DOHH2 (cell line): ENCODE measurements around the gene SPNS2.

Experiments
- H3F3A ChIP-seq: fragments of 200-600 bp; sonication (generic), shearing (Covaris generic); 2 replicates; pipeline ENCODE4 v1.6.0; 2016; ENCODE audit warnings: antibody characterized with exemption, mild to moderate bottlenecking; ENCODE audit not compliant: control insufficient read depth, insufficient read depth
- H3K27ac ChIP-seq: fragments of 200-600 bp; sonication (generic); 2 replicates; pipeline ENCODE4 v1.5.1; 2014; ENCODE audit warnings: low read depth, mild to moderate bottlenecking, low read length, moderate library complexity
- H3K27me3 ChIP-seq: fragments of 200-600 bp; sonication (generic); 2 replicates; pipeline ENCODE4 v1.6.1; 2014; ENCODE audit warnings: mild to moderate bottlenecking, low read length, mixed read lengths; ENCODE audit not compliant: control insufficient read depth
- H3K36me3 ChIP-seq: fragments of 200-600 bp; sonication (generic); 2 replicates; pipeline ENCODE4 v1.6.1; 2014; ENCODE audit warnings: mild to moderate bottlenecking, low read length, moderate library complexity, mixed read lengths; ENCODE audit not compliant: control insufficient read depth
- H3K4me1 ChIP-seq: fragments of 200-600 bp; sonication (generic); 2 replicates; pipeline ENCODE4 v1.6.1; 2014; ENCODE audit warnings: mild to moderate bottlenecking, low read length, mixed read lengths; ENCODE audit not compliant: control insufficient read depth
- H3K4me2 ChIP-seq: fragments of 200-600 bp; sonication (generic); 2 replicates; pipeline ENCODE4 v1.6.0; 2014; ENCODE audit warnings: mild to moderate bottlenecking, low read length, moderate library complexity
- H3K4me3 ChIP-seq: fragments of 200-600 bp; sonication (generic); 2 replicates; pipeline ENCODE4 v1.5.1; 2014; ENCODE audit warnings: mild to moderate bottlenecking, low read length, mixed read lengths
- H3K79me2 ChIP-seq: fragments of 200-600 bp; sonication (generic); 2 replicates; pipeline ENCODE4 v1.6.1; 2014; ENCODE audit warnings: mild to moderate bottlenecking, low read length, mixed read lengths; ENCODE audit not compliant: control insufficient read depth
- H3K9me2 ChIP-seq: fragments of 200-600 bp; sonication (generic); replicated peaks from 2 replicates; pipeline ENCODE4 v1.6.1; 2014; ENCODE audit warnings: mild to moderate bottlenecking, low read length, mixed read lengths; ENCODE audit not compliant: control insufficient read depth
- H3K9me3 ChIP-seq: fragments of 200-600 bp; sonication (generic); 2 replicates; pipeline ENCODE4 v1.6.1; 2014; ENCODE audit warnings: antibody characterized with exemption, low read length, mixed read lengths; ENCODE audit not compliant: control insufficient read depth, insufficient read depth
- H4K20me1 ChIP-seq: fragments of 200-600 bp; sonication (generic); 2 replicates; pipeline ENCODE4 v1.6.0; 2014; ENCODE audit warnings: low read depth, mild to moderate bottlenecking, antibody characterized with exemption, low read length, moderate library complexity; ENCODE audit not compliant: control insufficient read depth, insufficient read depth
- EZH2phosphoT487 ChIP-seq: fragments of 200-600 bp; sonication (generic); IDR thresholded peaks from 2 replicates; pipeline ENCODE4 v1.6.1; 2017; ENCODE audit warnings: borderline replicate concordance, mild to moderate bottlenecking, antibody characterized with exemption, low read length, moderate library complexity, mixed read lengths
- TF ChIP-seq, protein P1 (sequence below): fragments of 200-600 bp; sonication (generic); IDR thresholded peaks from one replicate; pipeline ENCODE4 v1.5.1; 2014; ENCODE audit warnings: antibody characterized with exemption, mild to moderate bottlenecking, low read depth, low read length; ENCODE audit not compliant: poor library complexity, severe bottlenecking

Gene SPNS2

GRCh38 chr17:4515501-4515900 lies 16.8 kb downstream of the SPNS2 start:
- Histone ChIP-seq H3F3A (no peaks in the 10 kb centered on the region), H3K79me2 (no peaks in the 10 kb centered on the region), H3K27ac (no peak overlapping the region), H3K4me1 (peaks cover 17% of the 10 kb centered on the region), H3K4me3 (no peak overlapping the region), H3K9me3 (no peaks in the 10 kb centered on the region), H3K9me2 (no peaks in the 10 kb centered on the region), H3K36me3 (no peaks in the 10 kb centered on the region), H4K20me1 (no peaks in the 10 kb centered on the region), H3K4me2 (no peak overlapping the region), H3K27me3 (no peaks in the 10 kb centered on the region)
- no peak for TF ChIP-seq EZH2phosphoT487

GRCh38 chr17:4516735-4517134 lies 18.1 kb downstream of the SPNS2 start:
- no peaks in the 10 kb centered on the region for H4K20me1 ChIP-seq
- H3F3A ChIP-seq: no peaks in the 10 kb centered on the region
- no peak overlapping the region for H3K27ac ChIP-seq
- H3K9me3 ChIP-seq: no peaks in the 10 kb centered on the region
- no peak overlapping the region for H3K4me2 ChIP-seq
- no peaks in the 10 kb centered on the region for H3K79me2 ChIP-seq
- H3K9me2 ChIP-seq: no peaks in the 10 kb centered on the region
- peaks cover 17% of the 10 kb centered on the region for H3K4me1 ChIP-seq
- H3K27me3 ChIP-seq: no peaks in the 10 kb centered on the region
- no peak overlapping the region for H3K4me3 ChIP-seq
- TF ChIP-seq, protein P1, sequence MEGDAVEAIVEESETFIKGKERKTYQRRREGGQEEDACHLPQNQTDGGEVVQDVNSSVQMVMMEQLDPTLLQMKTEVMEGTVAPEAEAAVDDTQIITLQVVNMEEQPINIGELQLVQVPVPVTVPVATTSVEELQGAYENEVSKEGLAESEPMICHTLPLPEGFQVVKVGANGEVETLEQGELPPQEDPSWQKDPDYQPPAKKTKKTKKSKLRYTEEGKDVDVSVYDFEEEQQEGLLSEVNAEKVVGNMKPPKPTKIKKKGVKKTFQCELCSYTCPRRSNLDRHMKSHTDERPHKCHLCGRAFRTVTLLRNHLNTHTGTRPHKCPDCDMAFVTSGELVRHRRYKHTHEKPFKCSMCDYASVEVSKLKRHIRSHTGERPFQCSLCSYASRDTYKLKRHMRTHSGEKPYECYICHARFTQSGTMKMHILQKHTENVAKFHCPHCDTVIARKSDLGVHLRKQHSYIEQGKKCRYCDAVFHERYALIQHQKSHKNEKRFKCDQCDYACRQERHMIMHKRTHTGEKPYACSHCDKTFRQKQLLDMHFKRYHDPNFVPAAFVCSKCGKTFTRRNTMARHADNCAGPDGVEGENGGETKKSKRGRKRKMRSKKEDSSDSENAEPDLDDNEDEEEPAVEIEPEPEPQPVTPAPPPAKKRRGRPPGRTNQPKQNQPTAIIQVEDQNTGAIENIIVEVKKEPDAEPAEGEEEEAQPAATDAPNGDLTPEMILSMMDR: no peak
- TF ChIP-seq EZH2phosphoT487: no peak
- no peaks in the 10 kb centered on the region for H3K36me3 ChIP-seq

DNA sequence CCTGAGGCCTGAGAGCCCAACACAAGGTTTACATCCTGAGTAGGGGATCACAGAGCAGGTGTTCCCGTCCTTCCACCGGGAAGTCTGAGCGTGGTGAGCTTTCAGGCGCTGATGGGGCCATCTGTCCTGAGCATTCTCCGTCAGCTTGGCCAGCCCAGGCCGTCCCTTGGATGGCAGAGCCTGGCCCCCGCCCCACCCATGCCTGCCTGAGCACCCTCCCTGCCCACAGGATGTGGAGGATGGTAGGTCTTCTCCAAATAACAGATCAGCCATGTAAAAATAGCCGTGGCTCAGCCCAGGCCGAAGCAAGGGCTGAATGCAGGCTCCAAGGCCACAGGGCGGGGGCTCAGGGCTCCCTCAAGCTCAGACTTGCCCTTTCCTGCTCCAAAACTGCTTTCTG lies 20.2 kb downstream of the SPNS2 start:
- Histone ChIP-seq H3K4me1 (peaks cover 35% of the 10 kb centered on the region), H3K79me2 (no peaks in the 10 kb centered on the region), H3F3A (no peaks in the 10 kb centered on the region), H3K4me2 (peak overlapping the region; percentile 50), H4K20me1 (no peaks in the 10 kb centered on the region), H3K27ac (no peak overlapping the region), H3K9me3 (no peaks in the 10 kb centered on the region), H3K36me3 (no peaks in the 10 kb centered on the region), H3K4me3 (peak overlapping the region; percentile 44), H3K9me2 (no peaks in the 10 kb centered on the region), H3K27me3 (no peaks in the 10 kb centered on the region)
- TF ChIP-seq EZH2phosphoT487: no peak
- TF ChIP-seq, protein P1: no peak

- no peaks in the 10 kb centered on the region for H4K20me1 ChIP-seq
- H3K36me3 ChIP-seq: no peaks in the 10 kb centered on the region
- H3K9me3 ChIP-seq: no peaks in the 10 kb centered on the region
- H3F3A ChIP-seq: no peaks in the 10 kb centered on the region
- H3K9me2 ChIP-seq: no peaks in the 10 kb centered on the region
- H3K79me2 ChIP-seq: no peaks in the 10 kb centered on the region
- no peak for TF ChIP-seq EZH2phosphoT487
- TF ChIP-seq, protein P1: no peak
- H3K4me1 ChIP-seq: peaks cover 40% of the 10 kb centered on the region
- no peaks in the 10 kb centered on the region for H3K27me3 ChIP-seq
- H3K4me3 ChIP-seq: peak overlapping the region; percentile 44
- H3K4me2 ChIP-seq: peak overlapping the region; percentile 50
- no peak overlapping the region for H3K27ac ChIP-seq
These were observed 20.7 kb downstream of the SPNS2 start for GRCh38 chr17:4519361-4519788.
